Liver (tissue), 9 donors: ENCODE data around the gene COL8A1. TPM values are rescaled to one million over a fixed set of nuclear protein-coding genes. Genes with fewer than 3 reads are reported as not detected.

ENCODE experiments used
- DNase-seq: peaks from one replicate; pipeline ENCODE4 v3.0.0-alpha.2; 2017; ENCODE audit warnings: low spot score
- H3K27ac ChIP-seq, 2 donors: one replicate each; pipeline ENCODE4 v1.7.0; 2013; ENCODE audit warnings: inconsistent platforms in 2 of 2, low read length in 2 of 2, control low read depth in 1 of 2, low read depth in 1 of 2, mild to moderate bottlenecking in 1 of 2
- H3K27me3 ChIP-seq, 4 donors: one replicate each; pipeline versions ENCODE4 v1.6.1 to v1.7.0; 2013; ENCODE audit warnings: low read length in 3 of 4, inconsistent platforms in 1 of 4, mild to moderate bottlenecking in 1 of 4, moderate library complexity in 1 of 4; ENCODE audit not compliant: control insufficient read depth in 4 of 4, insufficient read depth in 4 of 4
- H3K36me3 ChIP-seq, 4 donors: one replicate each; pipeline versions ENCODE4 v1.6.1 to v1.7.0; 2013; ENCODE audit warnings: low read length in 3 of 4, mild to moderate bottlenecking in 3 of 4, low read depth in 1 of 4, moderate library complexity in 1 of 4; ENCODE audit not compliant: control insufficient read depth in 4 of 4, insufficient read depth in 3 of 4
- H3K4me1 ChIP-seq, 4 donors: one replicate each; pipeline versions ENCODE4 v1.6.1 to v1.7.0; 2013; ENCODE audit warnings: low read length in 3 of 4, mild to moderate bottlenecking in 3 of 4, moderate library complexity in 1 of 4; ENCODE audit not compliant: control insufficient read depth in 4 of 4, insufficient read depth in 4 of 4
- H3K4me3 ChIP-seq, 3 donors: one replicate each; pipeline versions ENCODE4 v1.6.1 to v1.7.0; 2013; ENCODE audit warnings: low read length in 3 of 3, control low read depth in 1 of 3, low read depth in 1 of 3, mild to moderate bottlenecking in 1 of 3
- H3K9ac ChIP-seq, 2 donors: one replicate each; pipeline ENCODE4 v1.7.0; 2013; ENCODE audit warnings: low read length in 2 of 2, mild to moderate bottlenecking in 2 of 2, moderate library complexity in 2 of 2, control low read depth in 1 of 2, low read depth in 1 of 2
- H3K9me3 ChIP-seq, 4 donors: one replicate each; pipeline versions ENCODE4 v1.6.1 to v1.7.0; 2013; ENCODE audit warnings: low read length in 3 of 4; ENCODE audit not compliant: control insufficient read depth in 4 of 4
- EGR1 ChIP-seq, 2 donors: IDR thresholded peaks; 2 replicates each; pipeline ENCODE4 v1.6.1; 2016 to 2018; ENCODE audit warnings: antibody characterized with exemption in 2 of 2, low read depth in 2 of 2
- FOXA1 ChIP-seq: IDR thresholded peaks from 2 replicates; pipeline ENCODE4 v1.6.1; 2016; ENCODE audit warnings: antibody characterized with exemption
- FOXA2 ChIP-seq: IDR thresholded peaks from 2 replicates; pipeline ENCODE4 v1.6.1; 2016; ENCODE audit warnings: antibody characterized with exemption
- GABPA ChIP-seq, 2 donors: IDR thresholded peaks in 1 of 2; conservative IDR thresholded peaks in 1 of 2; 2 replicates each; pipeline ENCODE4 v1.6.1; 2016; ENCODE audit warnings: antibody characterized with exemption in 2 of 2, mild to moderate bottlenecking in 1 of 2, moderate library complexity in 1 of 2
- HNF4A ChIP-seq, 2 donors: conservative IDR thresholded peaks; 2 replicates each; pipeline ENCODE4 v1.6.1; 2016; ENCODE audit warnings: antibody characterized with exemption in 2 of 2, mild to moderate bottlenecking in 2 of 2
- HNF4G ChIP-seq: IDR thresholded peaks from 2 replicates; pipeline ENCODE4 v1.6.1; 2016; ENCODE audit warnings: antibody characterized with exemption
- NR2F2 ChIP-seq: IDR thresholded peaks from 2 replicates; pipeline ENCODE4 v1.6.1; 2016; ENCODE audit warnings: antibody characterized with exemption
- RAD21 ChIP-seq, 2 donors: IDR thresholded peaks; 2 replicates each; pipeline ENCODE4 v1.6.1; 2016; ENCODE audit warnings: antibody characterized with exemption in 2 of 2, mild to moderate bottlenecking in 2 of 2
- SP1 ChIP-seq: IDR thresholded peaks from 2 replicates; pipeline ENCODE4 v1.6.1; 2018; ENCODE audit warnings: antibody characterized with exemption, mild to moderate bottlenecking
- TAF1 ChIP-seq: conservative IDR thresholded peaks from 2 replicates; pipeline ENCODE4 v1.6.1; 2016; ENCODE audit warnings: antibody characterized with exemption, mild to moderate bottlenecking
- YY1 ChIP-seq: IDR thresholded peaks from 2 replicates; pipeline ENCODE4 v1.6.1; 2016; ENCODE audit warnings: antibody characterized with exemption, mild to moderate bottlenecking
- WGBS: extraction: QIAGEN DNeasy Blood & Tissue Kit; methylation state at CpG from one replicate; pipeline ENCODE4 v1.1.7; 2013; 5-methylcytosine and 5-hydroxymethylcytosine counted together
- polyA plus RNA-seq, 2 donors: library from polyadenylated mRNA; stranded (reverse) in 1 of 2; unstranded in 1 of 2; fragments of 200-250 nt in 1 of 2; fragments of >200 nt in 1 of 2; fragmentation: Nextera tagmentation in 1 of 2; extraction: Ambion mirVana in 1 of 2; gene quantifications; one replicate each; pipeline versions ENCODE4 v1.2.1 to v1.2.3, GENCODE V29; 2013 to 2015
- total RNA-seq, 2 donors: library from RNA; depleted of rRNA; stranded (reverse); fragments of >200 nt; gene quantifications; one replicate each; pipeline ENCODE4 v1.2.3, GENCODE V29; 2014
- TF ChIP-seq, protein P1 (sequence below): IDR thresholded peaks from 2 replicates; pipeline ENCODE4 v1.6.1; 2016; ENCODE audit warnings: antibody characterized with exemption
- TF ChIP-seq, protein P2 (sequence below): IDR thresholded peaks from 2 replicates; pipeline ENCODE4 v1.6.1; 2016; ENCODE audit warnings: antibody characterized with exemption, mild to moderate bottlenecking
- TF ChIP-seq, protein P3 (sequence below): IDR thresholded peaks from 2 replicates; pipeline ENCODE4 v1.6.1; 2016; ENCODE audit warnings: antibody characterized with exemption
- donor health status: healthy.
- donor health status: healthy.
- donor health status: healthy.
- donor health status: healthy.
- donor health status: healthy.

COL8A1 gene
- total and polyA plus RNA-seq, 4 donors, result 0.14 to 2.2 (median 1.0) TPM

DNA sequence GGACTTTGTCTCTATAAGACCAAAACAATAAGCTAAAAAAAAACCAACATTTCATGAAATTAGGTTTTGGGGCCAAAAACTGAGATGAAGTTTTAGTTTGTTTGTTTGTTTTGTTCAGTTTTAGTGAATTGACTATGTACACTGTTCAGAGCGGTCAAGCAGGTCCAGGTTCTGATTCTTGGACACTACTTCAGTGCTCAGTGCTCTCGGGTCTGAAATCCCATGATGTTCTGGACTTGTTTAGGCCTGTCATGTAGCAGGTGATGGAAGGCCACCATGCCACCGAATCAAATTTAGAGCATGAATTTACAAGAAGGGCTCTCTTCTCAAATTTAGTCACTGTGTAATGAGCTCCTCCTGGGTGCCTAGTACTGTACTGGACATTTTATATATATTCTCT lies 45.5 kb downstream of the COL8A1 start:
- no peak overlapping the region for H3K27ac ChIP-seq
- H3K4me3 ChIP-seq, result no peak overlapping the region
- H3K36me3 ChIP-seq, result no peaks in the 10 kb centered on the region
- WGBS, result 79% methylated on average over 3 of the region's 3 CpGs
- TF ChIP-seq FOXA1, result no peak
- DNase-seq, result no peak
- no peaks in the 10 kb centered on the region for H3K4me1 ChIP-seq
- H3K27me3 ChIP-seq, result no peaks in the 10 kb centered on the region
- H3K9ac ChIP-seq, result no peak overlapping the region
- H3K9me3 ChIP-seq, result no peaks in the 10 kb centered on the region

DNA sequence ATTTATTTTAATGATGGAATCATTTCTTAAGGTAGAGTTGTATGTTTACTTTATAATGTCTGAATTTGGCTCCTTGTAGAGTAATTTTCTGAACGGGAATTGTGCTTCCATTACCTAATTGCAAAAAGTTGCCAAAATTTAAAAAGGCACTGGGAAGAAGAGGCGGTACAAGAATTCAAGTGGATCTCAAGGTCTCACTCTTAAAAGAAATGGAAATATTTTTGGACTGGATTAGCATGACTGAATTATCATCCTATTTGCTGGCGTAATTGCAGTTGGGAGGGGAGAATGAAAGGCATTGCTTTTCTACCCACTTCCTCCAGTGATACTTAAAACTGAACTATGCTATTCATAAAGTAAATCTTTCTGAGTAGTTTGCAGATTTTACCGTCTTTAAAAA lies 46.2 kb downstream of the COL8A1 start:
- H3K4me3 ChIP-seq, result no peak overlapping the region
- no peaks in the 10 kb centered on the region for H3K36me3 ChIP-seq
- H3K27me3 ChIP-seq, result no peaks in the 10 kb centered on the region
- TF ChIP-seq HNF4A (conservative IDR thresholded peaks at IDR 0.05) (no peak), TAF1 (no peak), GABPA (IDR thresholded peaks at IDR 0.05 in 1 of 2, conservative IDR thresholded peaks at IDR 0.05 in 1 of 2) (no peak), FOXA1 (no peak)
- no peak overlapping the region for H3K27ac ChIP-seq
- H3K9ac ChIP-seq, result no peak overlapping the region
- WGBS, result 74% methylated on average over 4 of the region's 4 CpGs
- no peak for DNase-seq
- H3K9me3 ChIP-seq, result no peaks in the 10 kb centered on the region
- no peaks in the 10 kb centered on the region for H3K4me1 ChIP-seq

DNA sequence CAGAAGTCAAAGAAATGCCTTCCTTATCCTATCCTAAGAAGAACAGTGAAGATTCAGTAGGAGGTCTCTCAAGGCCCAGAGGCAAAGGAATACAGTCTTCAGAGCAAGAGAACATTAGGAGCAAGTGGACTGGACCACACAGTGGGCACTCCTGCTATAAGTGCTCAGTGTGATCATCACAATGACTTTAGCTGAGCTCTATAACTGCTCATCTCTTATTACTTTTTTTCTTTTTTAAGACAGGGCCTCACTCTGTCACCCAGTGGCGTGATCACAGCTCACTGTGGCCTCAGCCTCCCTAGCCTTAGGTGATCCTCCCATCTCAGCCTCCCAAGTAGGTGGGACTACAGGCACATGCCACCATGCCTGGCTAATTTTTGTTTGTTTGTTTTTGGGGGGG lies 48.1 kb downstream of the COL8A1 start:
- no peak for DNase-seq
- 49% methylated on average over 1 of the region's 1 CpG for WGBS

More for the DNA sequence above, 48.1 kb downstream of the COL8A1 start:
- Histone ChIP-seq H3K4me1 (no peaks in the 10 kb centered on the region), H3K4me3 (no peak overlapping the region), H3K9me3 (no peaks in the 10 kb centered on the region), H3K36me3 (no peaks in the 10 kb centered on the region), H3K27me3 (no peaks in the 10 kb centered on the region), H3K9ac (no peak overlapping the region), H3K27ac (no peak overlapping the region)
- TF ChIP-seq YY1, result no peak
- no peak for TF ChIP-seq NR2F2
- TF ChIP-seq, protein P1, sequence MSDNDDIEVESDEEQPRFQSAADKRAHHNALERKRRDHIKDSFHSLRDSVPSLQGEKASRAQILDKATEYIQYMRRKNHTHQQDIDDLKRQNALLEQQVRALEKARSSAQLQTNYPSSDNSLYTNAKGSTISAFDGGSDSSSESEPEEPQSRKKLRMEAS, result no peak
- TF ChIP-seq SP1, result no peak
- no peak for TF ChIP-seq HNF4G
- no peak for TF ChIP-seq FOXA1
- TF ChIP-seq RAD21 (IDR thresholded peaks at IDR 0.05), result no peak
- TF ChIP-seq HNF4A (conservative IDR thresholded peaks at IDR 0.05), result no peak
- TF ChIP-seq, protein P2, sequence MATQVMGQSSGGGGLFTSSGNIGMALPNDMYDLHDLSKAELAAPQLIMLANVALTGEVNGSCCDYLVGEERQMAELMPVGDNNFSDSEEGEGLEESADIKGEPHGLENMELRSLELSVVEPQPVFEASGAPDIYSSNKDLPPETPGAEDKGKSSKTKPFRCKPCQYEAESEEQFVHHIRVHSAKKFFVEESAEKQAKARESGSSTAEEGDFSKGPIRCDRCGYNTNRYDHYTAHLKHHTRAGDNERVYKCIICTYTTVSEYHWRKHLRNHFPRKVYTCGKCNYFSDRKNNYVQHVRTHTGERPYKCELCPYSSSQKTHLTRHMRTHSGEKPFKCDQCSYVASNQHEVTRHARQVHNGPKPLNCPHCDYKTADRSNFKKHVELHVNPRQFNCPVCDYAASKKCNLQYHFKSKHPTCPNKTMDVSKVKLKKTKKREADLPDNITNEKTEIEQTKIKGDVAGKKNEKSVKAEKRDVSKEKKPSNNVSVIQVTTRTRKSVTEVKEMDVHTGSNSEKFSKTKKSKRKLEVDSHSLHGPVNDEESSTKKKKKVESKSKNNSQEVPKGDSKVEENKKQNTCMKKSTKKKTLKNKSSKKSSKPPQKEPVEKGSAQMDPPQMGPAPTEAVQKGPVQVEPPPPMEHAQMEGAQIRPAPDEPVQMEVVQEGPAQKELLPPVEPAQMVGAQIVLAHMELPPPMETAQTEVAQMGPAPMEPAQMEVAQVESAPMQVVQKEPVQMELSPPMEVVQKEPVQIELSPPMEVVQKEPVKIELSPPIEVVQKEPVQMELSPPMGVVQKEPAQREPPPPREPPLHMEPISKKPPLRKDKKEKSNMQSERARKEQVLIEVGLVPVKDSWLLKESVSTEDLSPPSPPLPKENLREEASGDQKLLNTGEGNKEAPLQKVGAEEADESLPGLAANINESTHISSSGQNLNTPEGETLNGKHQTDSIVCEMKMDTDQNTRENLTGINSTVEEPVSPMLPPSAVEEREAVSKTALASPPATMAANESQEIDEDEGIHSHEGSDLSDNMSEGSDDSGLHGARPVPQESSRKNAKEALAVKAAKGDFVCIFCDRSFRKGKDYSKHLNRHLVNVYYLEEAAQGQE, result no peak
- TF ChIP-seq FOXA2, result no peak
- TF ChIP-seq, protein P3, sequence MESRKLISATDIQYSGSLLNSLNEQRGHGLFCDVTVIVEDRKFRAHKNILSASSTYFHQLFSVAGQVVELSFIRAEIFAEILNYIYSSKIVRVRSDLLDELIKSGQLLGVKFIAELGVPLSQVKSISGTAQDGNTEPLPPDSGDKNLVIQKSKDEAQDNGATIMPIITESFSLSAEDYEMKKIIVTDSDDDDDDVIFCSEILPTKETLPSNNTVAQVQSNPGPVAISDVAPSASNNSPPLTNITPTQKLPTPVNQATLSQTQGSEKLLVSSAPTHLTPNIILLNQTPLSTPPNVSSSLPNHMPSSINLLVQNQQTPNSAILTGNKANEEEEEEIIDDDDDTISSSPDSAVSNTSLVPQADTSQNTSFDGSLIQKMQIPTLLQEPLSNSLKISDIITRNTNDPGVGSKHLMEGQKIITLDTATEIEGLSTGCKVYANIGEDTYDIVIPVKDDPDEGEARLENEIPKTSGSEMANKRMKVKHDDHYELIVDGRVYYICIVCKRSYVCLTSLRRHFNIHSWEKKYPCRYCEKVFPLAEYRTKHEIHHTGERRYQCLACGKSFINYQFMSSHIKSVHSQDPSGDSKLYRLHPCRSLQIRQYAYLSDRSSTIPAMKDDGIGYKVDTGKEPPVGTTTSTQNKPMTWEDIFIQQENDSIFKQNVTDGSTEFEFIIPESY, result no peak
- TF ChIP-seq EGR1 (IDR thresholded peaks at IDR 0.05; ENCODE audit: low read depth in 2 of 2), result no peak
- no peak for TF ChIP-seq TAF1
- TF ChIP-seq GABPA (IDR thresholded peaks at IDR 0.05 in 1 of 2, conservative IDR thresholded peaks at IDR 0.05 in 1 of 2), result no peak
